ENCODE results near the gene ARMC6.
"Not testable (repeated sequence)": the region's sequence is repeated elsewhere in the genome, so short reads cannot be mapped to it uniquely, and the experiment has no call there.

The ARMC6 gene

GRCh38 chr19:19078801-19079200, 45.4 kb downstream of the ARMC6 start:
- DNase-seq, result no peak

- no peak for DNase-seq
Measured at GRCh38 chr19:19079571-19079970, 46.2 kb downstream of the ARMC6 start.

- no peak for DNase-seq
Measured at GRCh38 chr19:19081642-19082151, 48.3 kb downstream of the ARMC6 start.

GRCh38 chr19:19083413-19084178, 50.2 kb downstream of the ARMC6 start:
- no peak for DNase-seq

GRCh38 chr19:19087676-19088075, 54.3 kb downstream of the ARMC6 start:
- no peak for DNase-seq

GRCh38 chr19:19094513-19094912, 61.1 kb downstream of the ARMC6 start:
- no peak for DNase-seq

- DNase-seq, result no peak
Measured at GRCh38 chr19:19095691-19096090, 62.3 kb downstream of the ARMC6 start.

- no peak for DNase-seq
Measured at GRCh38 chr19:19096641-19097627, 63.5 kb downstream of the ARMC6 start.

GRCh38 chr19:19098084-19098702, 64.8 kb downstream of the ARMC6 start:
- no peak for DNase-seq

GRCh38 chr19:19098703-19099632, 65.6 kb downstream of the ARMC6 start:
- no peak for DNase-seq

GRCh38 chr19:19101540-19101939, 68.1 kb downstream of the ARMC6 start:
- no peak for DNase-seq

GRCh38 chr19:19102566-19102965, 69.2 kb downstream of the ARMC6 start:
- not testable (repeated sequence) for DNase-seq

GRCh38 chr19:19103167-19103566, 69.8 kb downstream of the ARMC6 start:
- no peak for DNase-seq

GRCh38 chr19:19105365-19106055, 72.1 kb downstream of the ARMC6 start:
- no peak for DNase-seq

- DNase-seq, result no peak
Measured at GRCh38 chr19:19106056-19106551, 72.7 kb downstream of the ARMC6 start.

GRCh38 chr19:19106938-19107337, 73.5 kb downstream of the ARMC6 start:
- DNase-seq, result not testable (repeated sequence)

- no peak for DNase-seq
Measured at GRCh38 chr19:19107654-19108053, 74.3 kb downstream of the ARMC6 start.
